Measurements from ENCODE around the gene FAM216B.

DNA sequence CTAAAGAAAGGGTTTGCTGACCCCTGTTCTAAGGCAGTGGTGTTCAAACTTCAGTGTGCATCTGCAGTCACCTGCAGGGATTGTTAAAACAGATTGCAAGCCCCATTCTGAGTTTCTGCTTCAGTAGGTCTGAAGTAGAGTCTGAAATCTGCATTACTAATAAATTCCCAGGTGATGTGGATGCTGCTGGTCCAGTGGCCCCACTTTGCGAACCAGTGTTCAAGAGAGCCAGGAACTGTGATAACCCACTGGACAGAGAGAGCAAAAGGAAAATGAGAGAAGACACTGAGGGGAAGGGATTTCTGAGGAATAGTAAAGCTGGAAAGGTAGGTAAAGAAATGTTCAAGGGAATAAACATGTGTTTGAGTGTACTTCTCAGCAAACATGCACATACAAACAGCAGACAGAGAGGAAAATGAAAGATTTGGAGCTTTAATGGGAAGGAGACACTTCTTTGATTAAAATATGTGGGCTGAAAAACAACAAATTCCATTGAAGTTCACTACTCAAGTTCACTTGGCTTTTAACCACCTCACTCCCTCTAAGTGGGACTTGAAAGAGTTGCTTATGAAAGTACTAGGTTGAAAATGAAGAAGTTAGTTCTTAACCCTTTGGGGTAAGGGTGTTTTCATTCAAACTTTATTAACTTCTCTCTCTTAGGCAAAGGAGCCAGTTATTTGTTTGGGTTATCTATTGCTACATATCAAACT is 26.4 kb upstream of the FAM216B start:
- TF ChIP-seq, protein P1, sequence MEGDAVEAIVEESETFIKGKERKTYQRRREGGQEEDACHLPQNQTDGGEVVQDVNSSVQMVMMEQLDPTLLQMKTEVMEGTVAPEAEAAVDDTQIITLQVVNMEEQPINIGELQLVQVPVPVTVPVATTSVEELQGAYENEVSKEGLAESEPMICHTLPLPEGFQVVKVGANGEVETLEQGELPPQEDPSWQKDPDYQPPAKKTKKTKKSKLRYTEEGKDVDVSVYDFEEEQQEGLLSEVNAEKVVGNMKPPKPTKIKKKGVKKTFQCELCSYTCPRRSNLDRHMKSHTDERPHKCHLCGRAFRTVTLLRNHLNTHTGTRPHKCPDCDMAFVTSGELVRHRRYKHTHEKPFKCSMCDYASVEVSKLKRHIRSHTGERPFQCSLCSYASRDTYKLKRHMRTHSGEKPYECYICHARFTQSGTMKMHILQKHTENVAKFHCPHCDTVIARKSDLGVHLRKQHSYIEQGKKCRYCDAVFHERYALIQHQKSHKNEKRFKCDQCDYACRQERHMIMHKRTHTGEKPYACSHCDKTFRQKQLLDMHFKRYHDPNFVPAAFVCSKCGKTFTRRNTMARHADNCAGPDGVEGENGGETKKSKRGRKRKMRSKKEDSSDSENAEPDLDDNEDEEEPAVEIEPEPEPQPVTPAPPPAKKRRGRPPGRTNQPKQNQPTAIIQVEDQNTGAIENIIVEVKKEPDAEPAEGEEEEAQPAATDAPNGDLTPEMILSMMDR (IDR thresholded peaks at IDR 0.05; ENCODE audit: low read length): no peak
- TF ChIP-seq EZH2 (IDR thresholded peaks at IDR 0.05; ENCODE audit: borderline replicate concordance, low read length): no peak

Data from OCI-LY1 (cell line).